GM12892 (cell line): ENCODE results near the gene CCDC90B.
"Not testable (repeated sequence)": the region's sequence is repeated elsewhere in the genome, so short reads cannot be mapped to it uniquely, and the experiment has no call there.

Source experiments
- POLR2A ChIP-seq: IDR thresholded peaks from 2 replicates; pipeline ENCODE4 v1.6.1; 2011; ENCODE audit warnings: low read depth, low read length, control low read depth
- TAF1 ChIP-seq: IDR thresholded peaks from 2 replicates; pipeline ENCODE4 v1.6.1; 2011; ENCODE audit warnings: low read depth, mild to moderate bottlenecking, control low read depth, low read length, borderline replicate concordance

GRCh38 chr11:83269080-83269479 lies 17.1 kb downstream of the CCDC90B start:
- not testable (repeated sequence) for TF ChIP-seq POLR2A, TAF1
